Activated CD4-positive, alpha-beta T cell treated with anti-CD3 and anti-CD28 coated beads, Interleukin-2, Interleukin-6, amounts not matched to agents 100 ng/mL and 50 ng/mL, durations not matched to agents 16 hours and 8 hours (primary cell): ENCODE data around the gene TRIM9.
"Not testable (repeated sequence)": the region's sequence is repeated elsewhere in the genome, so short reads cannot be mapped to it uniquely, and the experiment has no call there.

Source experiments
- DNase-seq: peaks from one replicate; pipeline ENCODE4 v3.0.0-alpha.2; 2020

TRIM9 gene

DNA sequence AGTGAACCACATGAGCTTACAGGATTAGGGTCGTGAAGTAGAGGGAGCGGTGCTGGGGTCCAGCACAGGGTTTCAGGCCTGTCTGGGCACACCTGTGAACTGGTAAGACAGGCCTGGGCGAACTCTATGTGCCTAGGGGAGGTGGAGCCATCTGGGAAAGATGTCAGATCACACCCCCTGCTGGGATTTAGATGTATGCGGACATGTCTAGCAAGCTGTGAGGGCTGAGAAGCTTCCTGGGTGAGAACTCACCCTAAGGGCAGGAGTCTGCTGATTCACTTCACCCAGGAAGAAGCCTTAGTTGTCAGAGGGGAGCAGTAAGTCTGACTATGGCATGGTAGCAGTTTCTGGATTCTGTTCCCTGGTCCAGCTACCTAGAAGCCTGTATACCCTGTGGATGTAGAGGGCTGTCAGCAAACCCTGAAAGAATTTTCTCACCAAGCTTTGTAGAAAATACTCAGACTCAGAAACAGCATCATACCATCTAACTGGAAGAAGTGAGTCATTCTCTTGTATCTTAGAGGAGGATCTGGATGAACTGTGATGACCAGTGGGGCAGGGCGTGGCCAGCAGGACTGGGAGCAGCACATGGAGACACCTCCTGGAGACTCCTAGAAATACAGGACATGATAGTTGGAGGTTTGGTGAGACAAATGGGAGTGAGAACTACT, 139.4 kb downstream of the TRIM9 start:
- DNase-seq = peak; percentile 69

DNA sequence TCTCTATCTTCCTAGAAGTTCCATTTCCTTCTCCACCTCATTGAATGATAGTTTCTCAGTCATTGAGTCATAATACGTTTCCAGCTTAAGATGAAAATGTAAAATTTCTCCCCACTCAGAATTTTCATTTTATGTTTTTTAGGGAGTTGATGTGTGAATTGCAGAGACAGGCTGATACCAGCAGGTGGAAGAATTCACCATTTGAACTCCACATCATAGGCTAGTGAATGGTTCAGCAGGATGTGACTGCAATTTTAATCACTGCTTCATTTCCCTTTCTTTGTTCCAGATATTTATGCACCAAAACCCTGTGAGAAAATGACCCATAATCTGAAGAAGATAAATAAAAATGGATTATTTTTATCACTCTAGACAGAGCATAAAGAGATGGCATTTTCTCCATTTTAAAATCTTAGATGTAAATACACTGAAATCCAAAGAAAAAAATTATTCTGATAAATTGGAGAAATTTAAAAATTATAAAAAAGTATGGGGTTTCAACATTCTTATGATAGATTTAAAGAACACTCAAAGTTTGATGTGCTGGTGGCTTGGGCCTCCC, 140.0 kb downstream of the TRIM9 start:
- DNase-seq = peak; percentile 22

DNA sequence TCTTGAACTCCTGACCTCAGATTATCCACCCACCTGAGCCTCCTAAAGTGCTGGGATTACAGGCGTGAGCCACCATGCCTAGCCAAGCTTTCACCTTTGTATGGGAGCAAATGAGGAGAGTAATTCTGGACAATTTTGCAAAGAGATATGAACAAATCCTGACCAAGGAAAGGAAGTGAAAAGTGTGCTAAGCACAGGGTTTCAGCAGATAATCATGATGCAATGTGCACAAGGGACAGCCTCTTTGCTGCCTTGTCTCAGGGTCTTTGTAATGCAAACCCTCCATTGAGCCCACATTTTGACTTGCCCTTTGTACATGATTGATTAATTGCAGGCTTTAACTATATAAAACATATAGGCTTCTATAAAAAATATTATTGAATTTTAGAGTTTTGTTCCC, 141.4 kb downstream of the TRIM9 start:
- no peak for DNase-seq

GRCh38 chr14:50951032-50951431, 143.9 kb downstream of the TRIM9 start:
- DNase-seq = no peak

- DNase-seq = no peak
Observed at GRCh38 chr14:50948205-50948604, 146.7 kb downstream of the TRIM9 start.

GRCh38 chr14:50947446-50947845, 147.5 kb downstream of the TRIM9 start:
- DNase-seq = no peak

DNA sequence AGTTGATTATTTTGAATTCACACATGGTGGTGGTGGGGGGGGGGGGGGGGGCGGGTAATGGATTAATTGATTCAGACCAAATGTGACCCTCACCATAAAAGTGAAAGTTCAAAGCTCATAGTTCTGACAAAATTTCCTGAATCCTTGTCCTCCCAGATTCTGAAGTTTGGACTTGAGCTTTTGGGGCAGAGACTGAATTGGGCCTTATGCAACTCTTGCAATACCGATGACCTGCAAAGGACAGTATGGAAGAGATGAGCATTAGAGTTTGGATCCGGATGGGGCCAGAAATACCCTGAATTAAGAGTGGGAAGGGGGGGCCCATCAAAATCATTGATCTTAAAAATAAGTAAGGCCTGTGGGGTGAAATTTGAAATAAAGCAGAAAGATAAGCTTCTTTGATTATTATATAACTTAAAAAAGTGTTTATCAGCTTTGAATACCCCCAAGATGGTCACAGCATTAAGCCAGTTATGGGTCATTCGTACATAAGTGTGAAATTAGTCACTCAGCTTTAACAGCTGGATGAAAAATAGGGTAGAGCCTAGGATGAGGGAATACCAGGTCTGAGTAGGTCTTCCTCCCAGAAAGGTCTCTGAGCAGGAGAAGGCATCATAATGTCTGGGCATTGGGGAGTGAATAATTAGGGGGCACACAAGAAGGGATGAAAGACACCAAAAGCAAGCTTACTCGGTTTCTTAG, 148.5 kb downstream of the TRIM9 start:
- no peak for DNase-seq

DNA sequence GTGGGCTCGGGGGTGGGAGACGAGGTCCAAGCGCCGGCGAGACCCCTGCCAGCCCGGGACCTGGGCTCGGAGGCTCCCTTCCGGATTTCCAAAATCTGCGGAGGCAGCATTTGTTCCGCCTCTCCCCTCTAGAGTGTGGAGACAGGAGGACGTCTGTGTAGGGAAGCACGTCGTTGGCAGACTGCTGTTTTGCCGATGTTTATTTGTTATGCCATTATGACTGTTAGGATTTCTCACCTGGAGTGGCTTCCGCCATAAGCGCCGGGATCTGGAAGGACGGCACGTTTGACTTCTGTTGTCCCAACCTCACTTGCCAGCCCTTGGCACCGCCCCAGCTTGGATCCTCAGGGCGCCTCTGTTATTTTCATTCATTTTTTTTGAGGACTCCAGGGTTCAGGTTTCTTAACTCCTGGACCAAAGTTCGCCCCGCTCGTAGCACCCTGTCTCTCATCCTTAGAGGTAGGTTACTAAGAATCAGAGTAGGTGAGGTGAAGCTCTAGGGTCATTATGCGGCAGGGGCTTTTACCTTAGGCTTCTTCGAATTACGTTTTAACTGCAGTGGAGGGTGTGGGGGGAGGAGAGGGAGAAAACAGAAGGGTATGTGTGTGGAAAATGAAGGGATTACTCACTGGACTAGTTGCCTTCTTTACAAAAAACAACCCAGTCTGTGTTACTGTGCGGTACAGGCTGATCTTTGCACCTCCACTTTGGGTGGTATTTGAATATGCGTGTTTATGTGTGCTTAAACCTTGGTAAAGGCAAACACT, 150.1 kb downstream of the TRIM9 start:
- DNase-seq = no peak

- DNase-seq = peak; percentile 31
Observed at GRCh38 chr14:50943943-50944646, 150.8 kb downstream of the TRIM9 start, which contains the start of gene PYGL. Gene PYGL (minus strand): TSS chr14:50944483. CDS start chr14:50944403, 80 bp downstream.

DNA sequence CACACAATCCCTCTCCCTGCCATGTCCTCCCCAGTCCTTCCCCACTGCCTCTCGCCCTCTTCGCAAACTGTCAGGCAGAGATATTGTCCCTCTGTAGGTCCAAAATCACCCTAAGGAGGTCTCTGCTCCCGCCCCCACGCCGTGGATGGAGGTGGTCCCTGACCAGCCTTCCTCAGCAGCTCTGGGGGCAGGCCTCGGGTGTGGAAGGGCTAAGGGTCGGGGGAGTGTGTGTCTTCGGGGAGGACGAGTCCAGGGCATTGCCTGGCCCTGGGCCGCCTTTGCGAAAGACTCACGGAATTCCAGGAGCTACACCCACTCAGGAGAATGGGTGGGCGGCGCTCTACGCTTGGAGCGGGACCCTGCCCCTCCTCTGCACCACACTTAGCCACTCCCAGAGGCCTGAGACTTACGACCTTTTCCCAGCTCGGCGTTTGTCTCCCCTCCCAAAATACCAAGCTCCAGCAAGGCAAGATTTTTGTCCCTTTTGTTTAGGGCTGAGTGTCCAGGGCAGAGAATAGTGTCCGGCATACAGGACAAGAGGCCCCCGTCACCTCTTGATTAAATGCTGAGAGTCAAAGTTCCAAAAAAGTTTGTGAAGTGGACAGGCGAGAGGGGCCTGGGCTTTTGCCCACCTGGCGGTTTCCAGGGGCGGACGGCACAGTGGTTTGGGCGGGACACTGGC, 151.5 kb downstream of the TRIM9 start:
- no peak for DNase-seq

GRCh38 chr14:50941638-50942037, 153.3 kb downstream of the TRIM9 start:
- not testable (repeated sequence) for DNase-seq

DNA sequence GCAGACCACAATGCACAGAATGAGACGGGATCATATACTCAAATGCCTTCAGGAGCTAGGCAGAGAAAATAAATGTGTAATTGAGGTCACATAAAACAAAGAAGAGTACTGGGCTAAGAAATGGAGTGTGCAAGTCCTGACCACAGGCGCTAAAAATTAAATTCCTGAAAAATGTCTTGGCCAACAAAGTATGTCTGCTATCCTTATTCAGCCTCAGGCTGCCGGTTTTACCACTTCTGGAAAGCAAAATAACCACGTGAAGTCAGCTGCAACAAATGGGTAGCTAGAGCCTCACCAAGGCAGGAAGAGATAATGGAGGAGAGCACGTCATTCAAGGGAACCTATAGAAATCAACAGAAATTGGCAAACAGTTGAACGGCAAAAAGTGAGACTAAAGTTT, 153.8 kb downstream of the TRIM9 start:
- DNase-seq = no peak

DNA sequence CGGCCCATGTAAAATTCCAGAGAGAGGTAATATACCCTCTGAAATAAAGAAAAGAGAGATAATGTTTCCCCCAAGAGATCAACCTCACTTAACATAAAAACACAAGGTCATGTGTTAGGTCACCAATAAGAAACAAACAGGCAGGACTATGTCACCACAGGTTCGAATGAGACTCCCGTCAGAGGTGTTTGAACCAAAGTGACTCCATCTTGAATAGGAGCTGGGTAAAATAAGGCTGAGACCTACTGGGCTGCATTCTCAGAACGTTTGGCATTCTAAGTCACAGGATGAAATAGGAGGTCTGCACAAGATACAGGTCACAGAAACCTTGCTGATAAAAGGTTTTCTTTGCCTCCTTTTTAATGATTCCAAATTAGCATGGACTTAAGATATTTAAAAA, 157.1 kb downstream of the TRIM9 start:
- no peak for DNase-seq

DNA sequence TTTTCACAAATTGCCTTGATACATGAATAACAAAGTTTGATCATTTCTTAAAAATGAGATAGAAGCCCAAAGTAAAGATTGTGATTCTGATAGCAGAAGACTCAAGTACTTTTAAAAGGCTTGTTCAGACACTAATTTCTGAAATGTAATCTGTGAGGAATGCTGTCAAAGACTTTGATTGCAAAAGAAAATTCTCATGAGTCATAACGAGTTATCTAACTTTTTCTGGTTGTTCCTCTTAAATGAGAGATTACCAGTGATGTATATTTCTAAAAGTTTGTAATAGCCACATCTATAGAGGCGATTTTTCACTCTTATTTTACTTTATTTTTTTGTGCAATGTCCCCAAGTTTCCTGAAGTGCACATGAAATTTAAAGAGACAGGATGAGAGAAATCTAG, 157.6 kb downstream of the TRIM9 start:
- DNase-seq = no peak

DNA sequence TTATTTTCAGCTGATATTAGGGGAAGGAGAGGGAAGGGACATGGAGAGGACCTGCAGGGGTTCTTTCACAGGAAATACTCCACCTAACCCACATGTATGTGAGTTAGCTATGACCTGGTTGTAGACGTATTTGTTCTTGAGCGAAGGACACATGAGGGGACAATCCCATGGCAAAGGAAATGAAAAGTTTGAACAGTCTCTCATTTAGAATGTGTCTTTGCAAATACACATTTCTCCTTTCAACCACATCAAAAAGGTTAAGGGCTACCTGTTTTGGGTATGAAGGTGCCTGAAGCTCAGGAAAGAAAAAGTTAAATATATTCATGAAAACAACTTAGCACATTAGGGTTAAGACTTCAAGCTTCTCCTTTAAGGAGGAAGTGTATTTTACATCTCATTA, 158.0 kb downstream of the TRIM9 start:
- DNase-seq = no peak

DNA sequence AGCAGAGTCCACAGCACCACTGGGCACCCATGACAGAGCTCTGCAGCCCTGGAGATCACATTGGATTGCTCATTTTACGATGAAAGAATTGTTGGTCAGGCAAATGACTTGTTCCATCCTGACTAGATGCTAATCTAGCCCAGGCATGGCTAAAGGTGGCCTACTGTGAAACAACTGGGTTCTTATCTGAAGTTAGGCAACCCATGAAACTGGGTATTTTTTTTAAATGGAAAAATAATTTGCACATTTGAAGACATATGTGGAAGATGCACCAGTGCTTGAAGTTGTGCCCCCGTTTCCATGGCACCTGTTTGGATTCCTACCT, 158.9 kb downstream of the TRIM9 start:
- DNase-seq = no peak

- no peak for DNase-seq
Observed at GRCh38 chr14:50935126-50936015, 159.5 kb downstream of the TRIM9 start.

- DNase-seq = no peak
Observed at GRCh38 chr14:50932592-50933495, 162.1 kb downstream of the TRIM9 start.

DNA sequence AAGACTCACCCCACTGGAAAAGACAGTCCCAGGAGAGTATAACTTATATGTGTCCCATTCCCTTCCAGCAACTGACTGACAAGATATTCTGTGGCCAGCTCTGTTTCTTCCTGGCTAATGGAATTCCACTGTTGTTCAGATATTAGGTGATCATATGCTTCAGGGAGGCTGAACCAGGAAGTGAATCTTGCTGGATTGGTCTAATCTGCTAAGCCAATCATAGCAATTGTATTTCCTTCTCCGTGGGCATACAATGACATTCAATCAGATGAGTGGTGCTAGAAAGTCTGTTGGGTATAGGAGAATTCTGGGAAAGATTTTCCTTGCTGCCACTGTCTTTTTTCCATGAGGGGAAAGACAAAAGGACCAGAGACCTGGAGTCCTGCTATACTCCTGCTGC, 162.7 kb downstream of the TRIM9 start:
- DNase-seq = no peak

- no peak for DNase-seq
Observed at GRCh38 chr14:50931559-50931958, 163.3 kb downstream of the TRIM9 start.
